IMR-90 (cell line): ENCODE measurements around the gene IDI2. TPM values are rescaled to one million over a fixed set of nuclear protein-coding genes. Genes with fewer than 3 reads are reported as not detected.

Experiments
- ATAC-seq: fragments of 200-7000 bp; cut with Tn5 transposase; 2 replicates; pipeline ENCODE4 v1.9.1; 2020; ENCODE audit warnings: low read depth, mild to moderate bottlenecking, moderate library complexity
- BruUV-seq: library from RNA; stranded (reverse); fragments of 400-500 nt; replicated peaks from 2 replicates; lab custom pipeline; 2021; lab: Mats Ljungman, UMichigan
- CTCF ChIA-PET: fragments of 300-600 bp; formaldehyde crosslinking; extraction: SDS; loops from one replicate; lab custom pipeline; 2021; ENCODE audit warnings: antibody characterized with exemption; lab: Yijun Ruan, JAX
- POLR2A ChIA-PET: fragments of 300-600 bp; sonication (Branson Sonifier 250); formaldehyde crosslinking; loops from one replicate; lab custom pipeline; 2022; ENCODE audit warnings: antibody characterized with exemption; ENCODE audit not compliant: unreplicated experiment; lab: Charles Lee
- DNase-seq: peaks from one replicate; pipeline ENCODE4 v3.0.0; 2013
- H2AFZ ChIP-seq: replicated peaks from 2 replicates; pipeline ENCODE3; 2013; ENCODE audit warnings: low read length, mild to moderate bottlenecking; ENCODE audit not compliant: poor library complexity
- H2AK5ac ChIP-seq: 2 replicates; pipeline ENCODE4 v1.6.1; 2013; ENCODE audit warnings: low read depth, low read length, inconsistent platforms
- H2AK9ac ChIP-seq: replicated peaks from 2 replicates; pipeline ENCODE3; 2013; ENCODE audit warnings: mild to moderate bottlenecking, low read depth, low read length, moderate library complexity; ENCODE audit not compliant: poor library complexity
- H2BK120ac ChIP-seq: 2 replicates; pipeline ENCODE4 v1.6.1; 2013; ENCODE audit warnings: low read depth, low read length, inconsistent platforms
- H2BK15ac ChIP-seq: 3 replicates; pipeline ENCODE4 v1.6.1; 2013; ENCODE audit warnings: low read depth, low read length, inconsistent platforms
- H2BK20ac ChIP-seq: 2 replicates; pipeline ENCODE4 v1.6.1; 2013; ENCODE audit warnings: low read depth, mild to moderate bottlenecking, inconsistent platforms, low read length, moderate library complexity
- H2BK5ac ChIP-seq: 2 replicates; pipeline ENCODE4 v1.6.1; 2013; ENCODE audit warnings: mild to moderate bottlenecking, low read depth, low read length, inconsistent platforms; ENCODE audit not compliant: poor library complexity, severe bottlenecking
- H3K14ac ChIP-seq: replicated peaks from 2 replicates; pipeline ENCODE4 v1.6.1; 2013; ENCODE audit warnings: low read depth, low read length, inconsistent platforms
- H3K18ac ChIP-seq: 2 replicates; pipeline ENCODE4 v1.6.1; 2013; ENCODE audit warnings: low read depth, low read length, control low read depth
- H3K23ac ChIP-seq: 2 replicates; pipeline ENCODE4 v1.6.1; 2013; ENCODE audit warnings: low read depth, low read length, inconsistent platforms
- H3K27ac ChIP-seq: 2 replicates; pipeline ENCODE4 v1.5.1; 2013; ENCODE audit warnings: mild to moderate bottlenecking, control low read depth, low read length; ENCODE audit not compliant: insufficient read depth
- H3K27me3 ChIP-seq: 2 replicates; pipeline ENCODE4 v1.6.1; 2013; ENCODE audit warnings: low read length; ENCODE audit not compliant: control insufficient read depth, insufficient read depth
- H3K36me3 ChIP-seq: 2 replicates; pipeline ENCODE4 v1.6.1; 2013; ENCODE audit warnings: low read length, mixed read lengths; ENCODE audit not compliant: control insufficient read depth, insufficient read depth
- H3K4ac ChIP-seq: 2 replicates; pipeline ENCODE4 v1.6.1; 2013; ENCODE audit warnings: low read depth, low read length, inconsistent platforms
- H3K4me1 ChIP-seq: 2 replicates; pipeline ENCODE4 v1.6.1; 2013; ENCODE audit warnings: low read length, mixed read lengths; ENCODE audit not compliant: control insufficient read depth, insufficient read depth
- H3K4me2 ChIP-seq: 2 replicates; pipeline ENCODE4 v1.6.1; 2013; ENCODE audit warnings: low read depth, mild to moderate bottlenecking, control low read depth, low read length, moderate library complexity
- H3K4me3 ChIP-seq: 2 replicates; pipeline ENCODE4 v1.5.1; 2013; ENCODE audit warnings: low read depth, mild to moderate bottlenecking, control low read depth, low read length, moderate library complexity; ENCODE audit not compliant: insufficient read depth
- H3K56ac ChIP-seq: 2 replicates; pipeline ENCODE4 v1.6.1; 2013; ENCODE audit warnings: low read length, inconsistent platforms; ENCODE audit not compliant: insufficient read depth; ENCODE audit errors: extremely low read depth
- H3K79me1 ChIP-seq, 2 experiments: 2 replicates each; pipeline ENCODE4 v1.6.1; 2013; ENCODE audit warnings: low read length in 2 of 2, inconsistent platforms in 1 of 2, low read depth in 1 of 2
- H3K9ac ChIP-seq: 2 replicates; pipeline ENCODE4 v1.6.1; 2013; ENCODE audit warnings: low read depth, low read length, control low read depth
- H3K9me1 ChIP-seq: 2 replicates; pipeline ENCODE4 v1.6.1; 2013; ENCODE audit warnings: low read length, inconsistent platforms; ENCODE audit not compliant: insufficient read depth
- H3K9me3 ChIP-seq: 2 replicates; pipeline ENCODE4 v1.6.1; 2013; ENCODE audit warnings: low read length; ENCODE audit not compliant: control insufficient read depth, insufficient read depth
- H4K20me1 ChIP-seq: 2 replicates; pipeline ENCODE4 v1.6.1; 2013; ENCODE audit warnings: low read length, inconsistent platforms; ENCODE audit not compliant: insufficient read depth
- H4K5ac ChIP-seq: 2 replicates; pipeline ENCODE4 v1.6.1; 2013; ENCODE audit warnings: mild to moderate bottlenecking, low read depth, low read length, control low read depth
- H4K8ac ChIP-seq, 2 experiments: 2 replicates each; pipeline ENCODE4 v1.6.1; 2013; ENCODE audit warnings: low read depth in 2 of 2, low read length in 2 of 2, control low read depth in 1 of 2, inconsistent platforms in 1 of 2
- H4K91ac ChIP-seq: 2 replicates; pipeline ENCODE4 v1.6.1; 2013; ENCODE audit warnings: low read depth, low read length, inconsistent platforms; ENCODE audit not compliant: insufficient read depth
- BHLHE40 ChIP-seq: fragments of 150-350 bp; IDR thresholded peaks from 2 replicates; pipeline ENCODE4 v1.6.1; 2016; ENCODE audit warnings: mild to moderate bottlenecking, low read depth, low read length
- CEBPB ChIP-seq: IDR thresholded peaks from 2 replicates; pipeline ENCODE4 v1.6.1; 2012; ENCODE audit warnings: low read depth, low read length, improper control_type of control experiment
- CHD1 ChIP-seq: IDR thresholded peaks from 2 replicates; pipeline ENCODE4 v1.6.1; 2012; ENCODE audit warnings: low read depth, low read length, improper control_type of control experiment
- CTCF ChIP-seq: conservative IDR thresholded peaks from 2 replicates; pipeline ENCODE4 v1.5.1; 2012; ENCODE audit warnings: mild to moderate bottlenecking, low read depth, low read length, improper control_type of control experiment
- ELK1 ChIP-seq: fragments of 150-350 bp; IDR thresholded peaks from 2 replicates; pipeline ENCODE4 v1.6.1; 2016; ENCODE audit warnings: low read depth, mild to moderate bottlenecking, low read length, moderate library complexity, borderline replicate concordance
- FOS ChIP-seq: fragments of 150-350 bp; IDR thresholded peaks from 2 replicates; pipeline ENCODE4 v1.6.1; 2016; ENCODE audit warnings: low read depth, low read length
- MAFK ChIP-seq: IDR thresholded peaks from 2 replicates; pipeline ENCODE4 v1.6.1; 2012; ENCODE audit warnings: low read depth, low read length, improper control_type of control experiment
- MAZ ChIP-seq: IDR thresholded peaks from 2 replicates; pipeline ENCODE4 v1.6.1; 2012; ENCODE audit warnings: low read depth, mild to moderate bottlenecking, low read length, improper control_type of control experiment, moderate library complexity, borderline replicate concordance
- MXI1 ChIP-seq: IDR thresholded peaks from 2 replicates; pipeline ENCODE4 v1.6.1; 2012; ENCODE audit warnings: low read depth, mild to moderate bottlenecking, low read length, moderate library complexity, borderline replicate concordance
- NFE2L2 ChIP-seq: fragments of 150-350 bp; IDR thresholded peaks from 2 replicates; pipeline ENCODE4 v1.6.1; 2016; ENCODE audit warnings: low read depth, mild to moderate bottlenecking, low read length
- POLR2A ChIP-seq: IDR thresholded peaks from 2 replicates; pipeline ENCODE4 v1.6.1; 2012; ENCODE audit warnings: mild to moderate bottlenecking, low read depth, low read length
- RAD21 ChIP-seq: IDR thresholded peaks from 2 replicates; pipeline ENCODE4 v1.6.1; 2012; ENCODE audit warnings: low read length, improper control_type of control experiment
- RCOR1 ChIP-seq: IDR thresholded peaks from 2 replicates; pipeline ENCODE4 v1.6.1; 2012; ENCODE audit warnings: mild to moderate bottlenecking, low read length, improper control_type of control experiment; ENCODE audit not compliant: insufficient replicate concordance
- RFX5 ChIP-seq: IDR thresholded peaks from 2 replicates; pipeline ENCODE4 v1.8.0; 2012; ENCODE audit warnings: low read depth, mild to moderate bottlenecking, low read length, moderate library complexity
- SMC3 ChIP-seq: fragments of 150-350 bp; IDR thresholded peaks from 2 replicates; pipeline ENCODE4 v1.6.1; 2016; ENCODE audit warnings: low read depth, mild to moderate bottlenecking, antibody characterized with exemption, low read length, moderate library complexity
- USF2 ChIP-seq: fragments of 150-350 bp; IDR thresholded peaks from 2 replicates; pipeline ENCODE4 v1.6.1; 2017; ENCODE audit warnings: mild to moderate bottlenecking, antibody characterized with exemption, low read length, low read depth
- WGBS, 2 experiments: methylation state at CpG; one replicate each; pipeline versions ENCODE4 v1.1.5 to v1.1.7; 2013; ENCODE audit warnings: missing lambda C conversion rate in 2 of 2; ENCODE audit not compliant: insufficient read length in 1 of 2; ENCODE audit errors: extremely low coverage in 2 of 2; 5-methylcytosine and 5-hydroxymethylcytosine counted together
- dilution Hi-C: fragments of 300-500 bp; cut with HindIII; formaldehyde crosslinking; loops from one replicate; pipeline ENCODE4 v1.14.3; 2018; ENCODE audit warnings: low sequenced_read_pairs; ENCODE audit not compliant: unreplicated experiment
- in situ Hi-C: fragments of 300-500 bp; cut with MboI; formaldehyde crosslinking; loops from 3 replicates; pipeline ENCODE4 v1.14.3; 2019; ENCODE audit warnings: low sequenced_read_pairs, inconsistent platforms, mixed read lengths
- intact Hi-C: fragments of 100-400 bp; cut with micrococcal nuclease; formaldehyde crosslinking; loops from 2 replicates; pipeline ENCODE4 v1.10.0; 2022
- polyA plus RNA-seq, 3 experiments: library from polyadenylated mRNA; depleted of rRNA; stranded (reverse); fragments of >200 nt; gene quantifications; 2 replicates each; pipeline ENCODE4 v1.2.3, GENCODE V29; 2012; ENCODE audit warnings: low replicate concordance in 1 of 3
- total RNA-seq: library from RNA; depleted of rRNA; stranded (reverse); fragments of >200 nt; gene quantifications from 2 replicates; pipeline ENCODE4 v1.2.3, GENCODE V29; 2012

IDI2 gene
- total and polyA plus RNA-seq, 2 of the 4 experiments (the other 2 are of a cell fraction) = not detected

GRCh38 chr10:985361-985760 lies 40.3 kb downstream of the IDI2 start:
- Histone ChIP-seq H3K79me1 (peaks cover 22 to 53% of the 10 kb centered on the region in 2 experiments), H3K4me3 (no peak overlapping the region), H3K14ac (peak overlapping the region; percentile 70; the same call in 1 of the 2 replicates), H2BK5ac (no peak overlapping the region), H3K9me3 (peaks cover 9% of the 10 kb centered on the region), H2BK120ac (peak overlapping the region; percentile 44; the same call in 1 of the 2 replicates), H4K8ac (peak overlapping the region; percentile 44 to 73; a peak in 2 of 4 replicates), H3K4ac (0 out of 2 replicates have a peak overlapping the region, but pooled peaks have one; percentile 15), H3K36me3 (no peaks in the 10 kb centered on the region; the same call in 1 of the 2 replicates), H3K27me3 (no peaks in the 10 kb centered on the region), H2AK9ac (peak overlapping the region; percentile 84), H3K56ac (no peak overlapping the region), H3K27ac (no peak overlapping the region), H3K4me2 (no peak overlapping the region), H4K20me1 (peaks cover 20% of the 10 kb centered on the region), H3K4me1 (peaks cover 13% of the 10 kb centered on the region), H4K5ac (no peak overlapping the region), H2BK20ac (peak overlapping the region; percentile 0; the same call in 1 of the 2 replicates), H2AFZ (no peak overlapping the region), H3K18ac (no peak overlapping the region; the same call in 1 of the 2 replicates), H2AK5ac (peak overlapping the region; percentile 48; the same call in 1 of the 2 replicates), H3K9ac (no peak overlapping the region), H3K9me1 (peaks cover 21% of the 10 kb centered on the region), H4K91ac (peak overlapping the region; percentile 53; the same call in 1 of the 2 replicates), H3K23ac (peak overlapping the region; percentile 64; the same call in 1 of the 2 replicates), H2BK15ac (peak overlapping the region; percentile 76; the same call in 1 of the 3 replicates)
- ChIA-PET CTCF (no interaction called here), POLR2A (no interaction called here)
- no peak for DNase-seq
- intact Hi-C loops = loop anchor here (5.0 kb wide), 1 partner anchor 473 kb away; no protein-coding TSS in a partner anchor
- WGBS, 2 experiments = no CpG with 5 or more reads among the region's 2 CpGs
- no TSS peak for BruUV-seq
- dilution Hi-C loops = no loop called here
- ATAC-seq = no peak
- in situ Hi-C loops = no loop called here
- TF ChIP-seq CHD1 (no peak), FOS (no peak), MXI1 (no peak), CEBPB (no peak), BHLHE40 (no peak), POLR2A (no peak), NFE2L2 (no peak), RAD21 (no peak), RFX5 (no peak), MAZ (no peak), MAFK (no peak), SMC3 (no peak), CTCF (no peak), USF2 (no peak), RCOR1 (no peak), ELK1 (no peak)
